Endothelial cell of hepatic sinusoid (primary cell): ENCODE data around the gene SHISA4.

ENCODE experiments used
- in situ Hi-C: cut with HindIII; loops from 2 replicates; pipeline ENCODE4 v1.10.0; 2017; ENCODE audit warnings: low sequenced_read_pairs

SHISA4 gene

GRCh38 chr1:201880928-201881571 is 7.6 kb upstream of the SHISA4 start:
- in situ Hi-C loops = no loop called here

DNA sequence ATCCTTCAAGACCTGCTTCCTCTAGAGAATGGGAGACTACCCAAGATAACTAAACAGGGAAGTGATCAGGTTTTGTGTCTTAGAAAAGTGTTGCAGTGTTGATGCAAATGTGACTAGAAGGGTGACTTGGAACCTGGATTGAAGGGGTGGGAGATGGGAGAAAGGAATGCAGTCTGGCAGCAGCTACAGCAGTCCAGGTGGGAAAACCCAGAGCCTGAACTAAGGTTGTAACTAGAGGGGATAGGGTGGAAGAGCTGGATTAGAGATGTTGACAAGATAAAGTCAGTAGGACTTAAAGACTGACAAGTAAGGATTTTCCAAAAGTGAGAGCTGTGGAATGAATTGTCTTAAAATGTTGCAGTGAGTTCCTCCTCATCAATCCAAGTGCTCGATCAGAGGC is 7.1 kb upstream of the SHISA4 start:
- in situ Hi-C loops = no loop called here

- in situ Hi-C loops = no loop called here
Measured at GRCh38 chr1:201882665-201883132, 6.0 kb upstream of the SHISA4 start.

DNA sequence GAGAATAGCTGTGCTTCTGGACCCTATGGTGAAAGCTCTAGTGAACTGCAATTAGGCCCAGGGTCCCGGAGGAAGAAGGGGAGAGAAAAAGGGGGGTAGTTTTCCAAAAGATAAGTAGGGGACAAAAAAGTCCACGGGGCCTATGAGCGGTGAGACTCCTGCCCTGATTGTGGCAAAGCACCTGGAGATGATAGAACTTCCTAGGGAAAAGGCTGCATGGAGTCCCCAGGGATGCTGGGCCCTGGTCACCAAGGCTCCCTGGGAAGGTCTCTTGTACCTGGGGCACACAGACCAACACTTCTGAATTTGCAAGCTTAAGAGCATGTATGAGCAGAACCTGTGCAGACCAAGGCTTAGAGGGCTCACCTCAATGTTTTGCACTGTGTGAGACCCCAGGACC is 5.4 kb upstream of the SHISA4 start:
- in situ Hi-C loops = no loop called here

DNA sequence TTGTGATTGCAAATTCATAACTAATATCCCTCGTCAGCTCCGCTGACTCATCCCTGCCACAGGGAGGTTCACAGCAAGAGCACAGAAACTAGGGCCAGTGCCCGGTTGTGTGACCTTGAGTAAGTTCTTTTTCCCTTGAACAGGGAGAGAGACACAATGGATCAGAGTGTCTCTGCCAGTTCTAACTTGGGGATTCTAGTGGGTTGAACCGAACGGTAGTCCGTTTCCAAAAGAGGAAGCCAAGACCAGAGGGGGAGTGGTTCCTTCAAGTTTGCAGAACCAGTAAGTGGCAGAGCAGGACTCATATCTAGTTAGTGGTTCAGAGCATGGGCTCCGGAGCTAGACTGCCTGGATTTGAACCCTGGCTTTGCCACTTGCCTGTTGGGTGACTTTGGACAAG is 4.9 kb upstream of the SHISA4 start:
- in situ Hi-C loops = no loop called here

DNA sequence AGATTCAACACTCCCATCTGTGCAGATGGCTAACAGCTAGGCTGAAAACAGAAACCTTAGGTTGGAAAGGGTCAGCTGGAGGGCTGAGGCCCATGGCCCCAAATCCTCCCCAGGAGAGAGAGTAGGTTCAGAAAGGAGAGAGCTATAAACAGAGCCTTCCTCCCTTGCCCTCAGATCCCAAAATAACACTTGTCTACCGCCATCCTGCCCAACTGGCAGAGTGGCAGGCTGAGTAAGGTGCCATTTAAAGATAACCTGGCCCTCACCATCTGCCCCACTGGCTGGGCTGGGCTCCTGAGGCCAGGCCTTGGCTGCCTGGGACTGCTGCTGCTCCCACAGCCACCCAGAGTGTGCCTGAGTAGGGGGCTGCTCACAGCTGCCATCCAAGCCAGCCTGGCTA is 4.3 kb upstream of the SHISA4 start:
- in situ Hi-C loops = no loop called here

DNA sequence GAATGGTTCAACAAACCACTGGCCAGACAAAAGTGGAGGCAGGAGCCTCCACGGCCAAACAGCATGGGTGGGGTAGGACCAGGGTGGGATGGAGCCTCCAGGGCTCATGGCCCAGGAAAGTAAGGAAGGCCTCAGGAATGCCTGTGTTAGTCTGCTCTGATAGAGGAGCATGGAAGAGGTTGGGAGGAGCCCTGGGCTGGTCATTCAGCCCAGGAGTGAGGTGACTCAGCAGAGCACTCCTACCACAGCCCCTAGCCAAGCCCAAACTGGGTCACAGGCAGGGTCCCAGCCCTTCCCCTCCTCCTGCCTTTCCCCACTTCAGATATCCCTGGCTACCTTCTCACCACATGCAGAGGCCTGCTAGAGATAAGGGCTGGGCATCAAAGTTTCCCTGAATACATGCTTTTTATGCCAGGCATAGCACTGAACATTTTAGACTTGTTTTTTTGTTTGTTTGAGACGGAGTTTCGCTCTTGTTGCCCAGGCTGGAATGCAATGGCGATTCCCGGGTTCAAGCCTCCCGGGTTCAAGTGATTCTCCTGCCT is 3.1 kb upstream of the SHISA4 start:
- in situ Hi-C loops = no loop called here

DNA sequence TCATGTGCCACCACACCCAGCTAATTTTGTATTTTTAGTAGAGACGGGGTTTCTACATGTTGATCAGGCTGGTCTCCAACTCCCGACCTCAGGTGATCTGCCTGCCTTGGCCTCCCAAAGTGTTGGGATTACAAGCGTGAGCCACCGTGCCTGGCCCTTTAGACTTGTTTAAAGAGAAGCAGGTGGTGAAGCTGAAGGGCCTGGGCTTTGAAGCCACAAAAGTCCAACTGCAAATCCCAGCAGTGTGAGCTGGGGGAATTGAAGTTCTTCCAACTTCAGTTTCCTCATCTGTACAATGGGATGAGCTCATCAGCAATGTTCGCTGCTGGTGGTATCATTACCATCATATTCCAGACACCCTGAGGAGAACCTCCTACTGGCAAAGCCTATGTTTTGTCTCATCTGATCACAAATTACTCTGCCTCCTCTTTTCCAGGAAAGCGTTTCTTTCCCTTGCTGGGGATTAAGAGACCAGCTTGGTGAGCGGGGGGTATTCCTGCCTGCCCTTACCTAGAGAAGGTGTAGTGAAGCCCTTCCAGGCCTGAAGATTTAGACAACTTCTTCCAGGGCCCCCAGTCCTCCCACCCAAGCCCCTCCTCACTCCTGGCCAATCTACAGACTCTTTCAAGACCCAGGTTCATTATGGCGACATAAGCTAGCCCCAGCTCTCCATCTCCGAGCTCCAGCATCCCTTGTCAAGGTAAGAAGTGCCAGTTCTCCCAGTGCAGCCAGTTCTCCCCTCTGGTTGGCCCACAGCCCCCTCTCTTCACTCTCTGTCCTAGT is 2.4 kb upstream of the SHISA4 start:
- in situ Hi-C loops = no loop called here

GRCh38 chr1:201887116-201887866 is 1.4 kb upstream of the SHISA4 start:
- in situ Hi-C loops = no loop called here

- in situ Hi-C loops = no loop called here
Measured at GRCh38 chr1:201889090-201889968, 631 bp downstream of the SHISA4 start.

DNA sequence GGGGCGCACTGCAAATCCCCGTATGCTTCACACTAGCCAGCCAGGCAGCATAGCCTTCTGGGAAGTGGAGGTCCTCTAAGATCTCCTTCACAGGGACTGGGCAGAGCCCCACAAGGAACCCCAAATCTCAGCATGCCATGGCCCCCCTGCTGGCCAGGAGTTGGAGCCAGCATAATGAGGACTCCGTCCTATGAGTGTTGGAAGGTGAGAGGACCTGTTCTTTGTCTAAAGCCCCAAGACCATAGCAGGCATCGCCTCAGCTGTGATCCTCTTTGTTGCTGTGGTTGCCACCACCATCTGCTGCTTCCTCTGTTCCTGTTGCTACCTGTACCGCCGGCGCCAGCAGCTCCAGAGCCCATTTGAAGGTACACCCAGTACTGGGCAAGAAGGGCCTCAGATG is 1.5 kb downstream of the SHISA4 start:
- in situ Hi-C loops = no loop called here

- in situ Hi-C loops = no loop called here
Measured at GRCh38 chr1:201890806-201891450, 2.2 kb downstream of the SHISA4 start.

DNA sequence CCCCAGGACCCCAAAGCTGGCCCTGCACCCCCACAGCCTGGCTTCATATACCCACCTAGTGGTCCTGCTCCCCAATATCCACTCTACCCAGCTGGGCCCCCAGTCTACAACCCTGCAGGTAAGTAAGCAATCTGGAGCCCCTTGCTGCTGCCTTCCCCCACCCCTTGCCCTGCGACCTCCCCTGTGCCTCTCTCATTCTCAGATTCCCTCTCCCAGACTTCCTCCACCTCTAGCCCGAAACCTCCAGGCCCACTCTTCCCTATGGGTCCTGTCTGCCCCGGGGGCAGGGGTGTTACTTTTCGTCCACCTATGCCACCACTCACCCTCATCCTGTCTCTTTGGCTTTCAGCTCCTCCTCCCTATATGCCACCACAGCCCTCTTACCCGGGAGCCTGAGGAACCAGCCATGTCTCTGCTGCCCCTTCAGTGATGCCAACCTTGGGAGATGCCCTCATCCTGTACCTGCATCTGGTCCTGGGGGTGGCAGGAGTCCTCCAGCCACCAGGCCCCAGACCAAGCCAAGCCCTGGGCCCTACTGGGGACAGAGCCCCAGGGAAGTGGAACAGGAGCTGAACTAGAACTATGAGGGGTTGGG is 2.9 kb downstream of the SHISA4 start:
- in situ Hi-C loops = no loop called here

- in situ Hi-C loops = no loop called here
Measured at GRCh38 chr1:201892211-201892610, 3.5 kb downstream of the SHISA4 start.

DNA sequence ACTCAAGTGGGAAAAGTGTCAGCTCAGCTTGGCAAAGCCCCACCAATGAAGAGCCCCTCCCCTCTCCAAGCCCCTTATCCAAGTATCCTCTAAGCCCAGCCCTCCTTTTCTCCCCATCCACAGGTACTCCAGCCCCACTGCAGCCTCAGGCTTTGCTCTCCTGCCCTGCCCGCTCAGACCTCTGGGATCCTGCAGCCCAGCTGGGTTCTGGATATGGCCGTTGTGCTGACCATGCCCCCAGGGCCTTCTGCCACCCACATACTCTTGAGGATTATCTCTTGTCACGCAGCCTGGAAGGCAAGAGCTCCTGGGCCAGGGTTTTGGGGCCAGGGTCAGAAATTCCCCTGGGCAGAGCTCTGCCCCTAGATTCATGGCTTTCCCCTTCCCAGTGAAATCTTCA is 4.7 kb downstream of the SHISA4 start:
- in situ Hi-C loops = no loop called here

- in situ Hi-C loops = no loop called here
Measured at GRCh38 chr1:201894343-201895119, 5.8 kb downstream of the SHISA4 start.

DNA sequence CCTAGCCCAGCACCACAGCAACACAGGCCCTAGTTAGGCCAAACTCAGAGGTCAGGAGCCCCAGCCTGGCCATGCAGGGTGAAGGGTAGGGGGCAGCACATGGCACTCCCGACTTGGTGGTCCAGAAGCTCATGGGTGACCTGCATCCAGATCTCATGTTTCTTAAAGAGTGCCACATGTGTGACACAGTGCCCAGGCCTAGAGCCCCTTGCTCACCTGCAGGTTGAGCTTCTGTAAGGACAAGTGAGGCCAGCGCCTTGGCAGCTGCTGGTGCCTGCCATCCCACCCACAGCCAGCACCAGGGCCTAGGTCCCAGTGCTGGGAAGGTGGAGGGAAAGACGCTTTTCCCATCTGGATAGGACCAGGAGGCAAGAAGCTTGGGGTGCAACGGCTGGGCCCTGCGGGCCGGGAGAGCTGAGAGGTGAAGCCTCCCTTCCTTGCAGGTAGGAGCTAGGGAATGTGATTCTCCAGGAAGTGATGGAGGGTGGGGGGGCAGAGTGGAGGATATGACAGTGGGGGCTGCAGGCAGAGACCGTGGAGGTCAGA is 6.5 kb downstream of the SHISA4 start:
- in situ Hi-C loops = no loop called here

DNA sequence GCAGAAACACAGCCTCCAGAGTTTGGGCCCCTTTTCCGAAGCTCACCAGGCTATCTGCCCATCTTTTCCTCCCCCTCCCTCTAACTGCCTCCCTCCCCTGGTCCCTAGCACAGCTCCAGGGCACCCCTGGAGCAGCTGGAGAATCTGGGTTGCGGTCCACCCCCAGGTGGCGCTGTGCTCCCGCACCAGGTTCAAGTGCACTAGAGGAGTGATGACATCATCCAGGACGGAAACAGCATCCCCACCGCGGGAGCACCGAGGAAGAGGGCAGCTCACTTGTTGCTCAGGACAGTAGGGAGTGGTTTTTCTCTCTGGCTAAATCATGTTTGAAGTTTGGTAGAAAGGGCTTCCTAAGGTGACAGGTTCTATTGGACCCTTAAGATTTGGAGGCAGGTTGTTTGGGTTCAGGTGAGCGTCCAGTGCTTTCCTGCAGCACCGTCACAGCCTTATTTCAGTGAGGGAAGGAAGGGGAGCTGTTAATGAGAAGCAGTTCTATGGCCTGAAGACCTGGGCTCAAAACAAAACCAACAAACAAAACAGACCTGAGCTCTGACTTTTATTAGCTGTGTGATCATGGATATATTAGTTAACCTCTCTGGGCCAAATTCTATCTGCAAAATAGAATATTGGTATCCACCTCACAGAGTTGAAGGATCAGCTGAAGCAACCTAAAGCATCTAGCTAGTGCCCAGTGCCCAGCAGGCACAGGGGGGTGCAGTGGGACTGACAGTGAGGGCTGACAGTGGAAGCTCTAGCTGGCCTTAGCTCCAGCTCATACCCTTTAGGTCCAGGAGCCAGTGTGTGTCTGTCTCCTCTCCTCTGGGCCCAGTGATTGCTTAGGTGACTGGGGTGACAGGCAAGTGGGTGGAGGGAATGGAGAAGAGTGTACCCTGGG is 7.5 kb downstream of the SHISA4 start:
- in situ Hi-C loops = no loop called here
